ENCODE data around the gene COX19. TPM values are rescaled to one million over a fixed set of nuclear protein-coding genes. Genes with fewer than 3 reads are reported as not detected.
"Not testable (repeated sequence)": the region's sequence is repeated elsewhere in the genome, so short reads cannot be mapped to it uniquely, and the experiment has no call there.

The COX19 gene
- total RNA-seq, 3 donors from 2014 or later: 14.9 to 20.9 (median 15.8) TPM

- DNase-seq (no peak), ATAC-seq (no peak)
- Histone ChIP-seq H3K4me1 (ENCODE audit: low read depth) (no peaks in the 10 kb centered on the region), H3K36me3 (ENCODE audit: low read depth) (no peaks in the 10 kb centered on the region), H3K4me3 (no peak overlapping the region), H3K9me3 (no peaks in the 10 kb centered on the region)
- TF ChIP-seq CTCF (IDR thresholded peaks at IDR 0.05): no peak
- intact Hi-C loops (cut with DNase I, micrococcal nuclease): no loop called here
Observed at GRCh38 chr7:1008733-1009363, 33.5 kb upstream of the COX19 start.

- Histone ChIP-seq H3K4me1 (ENCODE audit: low read depth) (no peaks in the 10 kb centered on the region), H3K9me3 (no peaks in the 10 kb centered on the region), H3K4me3 (no peak overlapping the region), H3K36me3 (ENCODE audit: low read depth) (no peaks in the 10 kb centered on the region)
- ATAC-seq (peak; percentile 88), DNase-seq (peak in 2 of 3 donors; percentile 83 to 84)
- intact Hi-C loops (cut with DNase I, micrococcal nuclease): no loop called here
- no peak for TF ChIP-seq CTCF (IDR thresholded peaks at IDR 0.05)
Observed at GRCh38 chr7:1007901-1008300, 32.6 kb upstream of the COX19 start.

- DNase-seq (no peak), ATAC-seq (no peak)
- Histone ChIP-seq H3K9me3 (no peaks in the 10 kb centered on the region), H3K4me1 (ENCODE audit: low read depth) (no peaks in the 10 kb centered on the region), H3K36me3 (ENCODE audit: low read depth) (no peaks in the 10 kb centered on the region), H3K4me3 (no peak overlapping the region)
- intact Hi-C loops (cut with DNase I, micrococcal nuclease): no loop called here
- no peak for TF ChIP-seq CTCF (IDR thresholded peaks at IDR 0.05)
Observed at GRCh38 chr7:1005303-1005702, 30.0 kb upstream of the COX19 start.

- ATAC-seq (no peak), DNase-seq (no peak)
- no peaks in the 10 kb centered on the region for H3K4me1 ChIP-seq (ENCODE audit: low read depth)
- no peak overlapping the region for H3K4me3 ChIP-seq
- no peaks in the 10 kb centered on the region for H3K9me3 ChIP-seq
- no peaks in the 10 kb centered on the region for H3K36me3 ChIP-seq (ENCODE audit: low read depth)
- intact Hi-C loops (cut with DNase I, micrococcal nuclease): no loop called here
- no peak for TF ChIP-seq CTCF (IDR thresholded peaks at IDR 0.05)
Observed at GRCh38 chr7:1004018-1004852, 28.9 kb upstream of the COX19 start.

GRCh38 chr7:1002445-1002844 lies 27.1 kb upstream of the COX19 start:
- H3K4me1 ChIP-seq (ENCODE audit: low read depth); H3K9me3 ChIP-seq; H3K36me3 ChIP-seq (ENCODE audit: low read depth); DNase-seq; intact Hi-C loops (cut with DNase I, micrococcal nuclease); ATAC-seq; H3K4me3 ChIP-seq: not testable (repeated sequence)

GRCh38 chr7:1002026-1002425 lies 26.7 kb upstream of the COX19 start:
- H3K9me3 ChIP-seq; ATAC-seq; intact Hi-C loops (cut with DNase I, micrococcal nuclease); DNase-seq; H3K4me3 ChIP-seq; H3K4me1 ChIP-seq (ENCODE audit: low read depth); H3K36me3 ChIP-seq (ENCODE audit: low read depth): not testable (repeated sequence)

- H3K4me3 ChIP-seq; ATAC-seq; H3K4me1 ChIP-seq (ENCODE audit: low read depth); H3K36me3 ChIP-seq (ENCODE audit: low read depth); intact Hi-C loops (cut with DNase I, micrococcal nuclease); H3K9me3 ChIP-seq; DNase-seq: not testable (repeated sequence)
Observed at GRCh38 chr7:1001069-1001770, 25.9 kb upstream of the COX19 start.

All from mucosa of descending colon (tissue), 3 donors.